GM18526 (cell line): ENCODE data around the gene PNMA8B.

ENCODE experiments used
- POLR2A ChIP-seq: IDR thresholded peaks from 3 replicates; pipeline ENCODE4 v1.6.1; 2011; ENCODE audit not compliant: insufficient read length; ENCODE audit errors: extremely low read depth

Gene PNMA8B

DNA sequence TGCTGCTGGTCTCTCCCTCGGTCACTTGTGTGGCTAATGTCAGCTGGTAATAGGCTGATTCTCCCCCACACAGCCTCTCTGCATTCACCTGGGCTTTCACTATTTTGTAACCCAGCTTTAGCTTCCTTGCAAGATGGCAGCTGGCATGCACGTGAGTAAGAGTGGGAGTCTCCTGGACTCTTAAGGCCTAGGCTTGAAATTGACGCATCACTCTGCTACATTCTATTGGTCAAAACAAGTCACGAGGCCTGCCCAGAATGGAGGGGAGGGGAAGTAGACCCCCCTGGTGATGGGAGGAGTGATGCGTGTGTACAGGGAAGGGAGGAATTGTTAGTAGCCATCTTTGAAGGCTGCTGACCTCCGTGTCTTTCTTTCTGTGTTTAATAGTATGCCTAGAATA, 24.9 kb upstream of the PNMA8B start:
- no peak for TF ChIP-seq POLR2A

GRCh38 chr19:46517471-46517870, 21.8 kb upstream of the PNMA8B start:
- TF ChIP-seq POLR2A = no peak

DNA sequence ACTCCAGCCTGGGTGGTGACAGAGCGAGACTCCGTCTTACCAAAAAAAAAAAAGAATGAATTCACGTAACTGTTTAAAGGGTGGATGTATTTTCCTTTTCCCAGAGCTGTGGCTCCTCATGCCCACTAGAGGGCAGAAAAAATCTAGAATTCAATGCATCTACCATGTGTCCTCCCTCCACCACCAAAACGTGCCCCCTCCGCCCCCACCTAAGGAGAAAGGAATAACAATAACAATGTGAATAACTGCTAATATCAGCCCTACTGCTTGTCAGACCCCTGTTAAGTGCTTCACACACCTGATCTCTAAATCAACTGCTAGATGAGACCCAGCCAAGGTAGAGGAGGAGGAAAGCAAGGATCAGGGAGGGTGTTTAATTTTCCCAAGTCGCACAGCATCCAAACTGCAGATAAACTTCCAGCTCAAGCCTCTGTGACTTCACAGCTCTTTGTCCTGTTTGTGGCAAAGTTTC, 20.2 kb upstream of the PNMA8B start:
- no peak for TF ChIP-seq POLR2A

GRCh38 chr19:46515290-46515609, 19.6 kb upstream of the PNMA8B start:
- no peak for TF ChIP-seq POLR2A

DNA sequence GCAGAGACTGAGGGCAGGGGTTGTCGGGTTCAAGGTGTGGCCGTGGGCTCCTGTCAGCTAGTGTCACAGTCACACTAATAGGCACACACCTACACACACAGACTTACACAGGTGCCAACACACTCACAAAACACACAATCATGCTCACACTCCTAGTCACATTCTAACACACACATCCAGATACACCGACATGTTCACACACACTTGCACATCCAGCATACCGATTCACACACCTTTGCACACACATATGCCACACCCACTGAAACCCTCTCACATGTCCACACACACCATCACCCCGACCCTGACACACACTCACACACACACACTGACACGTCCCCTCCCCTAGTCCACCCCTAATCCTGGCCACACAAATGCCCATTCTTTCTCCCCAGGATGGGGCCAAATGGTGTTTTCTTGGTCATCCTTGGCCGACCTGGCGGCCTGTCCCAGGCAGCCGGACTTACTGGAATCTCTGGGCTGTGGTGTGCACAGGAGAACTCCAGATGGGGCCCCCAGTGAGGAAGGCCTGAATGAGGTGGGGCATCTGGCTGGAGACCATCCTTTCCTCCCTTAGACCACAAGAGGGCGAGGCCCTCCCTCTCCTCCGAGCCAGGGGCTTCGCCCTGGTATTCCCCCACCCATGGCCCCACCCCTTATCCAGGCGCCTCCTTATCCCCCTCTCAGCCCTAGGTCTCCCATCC, 19.1 kb upstream of the PNMA8B start:
- TF ChIP-seq POLR2A = no peak

DNA sequence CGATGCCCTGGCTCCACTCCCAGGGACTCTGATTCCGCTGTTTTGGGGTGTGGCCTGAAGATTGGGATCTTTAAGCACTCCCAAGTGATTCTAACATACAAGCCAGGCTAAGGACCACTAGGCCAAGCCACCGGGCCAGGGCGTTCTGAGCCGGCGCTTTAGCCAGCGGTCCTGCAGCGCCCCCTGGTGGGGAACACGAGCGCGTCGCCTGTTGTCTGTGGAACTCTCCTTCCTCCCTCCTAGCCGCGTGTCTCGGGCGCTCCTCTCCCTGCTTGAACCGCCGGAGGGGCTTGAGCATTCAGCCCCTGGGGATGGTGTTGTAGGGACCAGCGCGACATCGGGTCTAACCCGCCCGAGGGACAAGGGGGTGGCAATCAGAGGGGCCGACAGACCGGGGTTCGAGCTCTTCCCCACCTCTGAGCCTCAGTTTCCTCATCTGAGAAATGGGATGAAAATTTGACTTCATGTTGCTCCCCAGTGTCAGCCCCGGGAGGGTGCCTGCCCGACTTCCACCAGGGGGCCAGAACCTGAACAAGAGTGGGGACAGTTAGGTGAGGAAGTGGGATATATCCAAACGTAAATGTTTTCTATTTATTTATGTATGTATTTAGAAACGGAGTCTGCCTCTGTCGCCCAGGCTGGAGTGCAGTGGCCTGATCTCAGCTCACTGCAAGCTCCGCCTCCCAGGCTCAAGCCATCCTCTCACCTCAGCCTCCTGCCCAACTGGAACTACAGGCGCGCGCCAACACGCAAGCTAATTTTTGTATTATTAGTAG, 18.0 kb upstream of the PNMA8B start:
- no peak for TF ChIP-seq POLR2A

- TF ChIP-seq POLR2A = no peak
Observed at GRCh38 chr19:46511237-46511636, 15.6 kb upstream of the PNMA8B start.

GRCh38 chr19:46508206-46508605, 12.5 kb upstream of the PNMA8B start:
- TF ChIP-seq POLR2A = no peak

DNA sequence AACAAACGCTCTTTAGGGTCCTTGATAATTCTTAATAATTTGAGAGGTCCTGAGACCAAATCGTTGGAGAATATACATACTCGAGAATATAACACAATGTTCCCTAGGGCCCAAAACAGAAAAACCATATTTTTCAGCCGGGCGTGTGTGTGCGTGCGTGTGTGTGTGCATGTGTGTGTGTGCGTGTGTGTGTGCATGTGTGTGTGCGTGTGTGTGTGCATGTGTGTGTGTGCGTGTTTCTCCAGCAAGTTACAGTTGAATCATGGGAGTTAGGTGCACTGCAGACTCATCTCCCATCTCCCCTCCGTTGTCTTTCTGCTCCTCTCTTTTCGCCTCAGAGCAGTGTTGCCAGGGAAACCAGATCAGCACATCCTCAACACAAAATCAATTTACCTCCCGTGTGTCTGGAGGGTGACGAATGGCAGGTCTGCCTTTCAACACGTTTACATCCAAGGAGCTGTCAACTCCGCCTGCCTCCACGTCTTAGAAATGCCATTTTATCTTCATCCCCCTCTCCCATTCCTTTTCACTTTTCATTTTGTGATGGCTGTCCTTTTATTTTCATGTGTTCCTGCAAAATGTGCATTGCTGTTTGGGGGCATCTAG, 8.3 kb upstream of the PNMA8B start:
- TF ChIP-seq POLR2A = no peak

- no peak for TF ChIP-seq POLR2A
Observed at GRCh38 chr19:46502891-46503290, 7.2 kb upstream of the PNMA8B start.

- no peak for TF ChIP-seq POLR2A
Observed at GRCh38 chr19:46499692-46500091, 4.0 kb upstream of the PNMA8B start.

GRCh38 chr19:46497773-46498172, 2.1 kb upstream of the PNMA8B start:
- no peak for TF ChIP-seq POLR2A

DNA sequence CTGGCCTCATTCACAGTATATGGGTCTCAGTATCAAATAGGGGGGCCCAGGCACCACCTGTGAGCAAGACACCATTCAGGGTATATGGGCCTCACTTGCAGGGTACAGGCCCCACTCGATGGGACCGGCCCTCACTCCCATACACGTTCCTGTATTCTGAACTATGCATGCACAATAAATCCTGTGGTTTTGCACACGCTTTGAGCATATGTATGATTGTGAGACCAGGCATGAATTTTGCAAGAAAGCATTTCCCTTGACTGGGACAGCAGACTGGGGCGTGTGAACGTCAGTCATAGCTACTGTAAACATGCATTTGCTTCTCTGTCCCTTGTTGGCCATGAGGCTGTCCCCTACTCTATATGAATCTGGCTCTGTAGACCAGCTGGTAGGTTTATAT, 637 bp upstream of the PNMA8B start:
- TF ChIP-seq POLR2A = no peak

DNA sequence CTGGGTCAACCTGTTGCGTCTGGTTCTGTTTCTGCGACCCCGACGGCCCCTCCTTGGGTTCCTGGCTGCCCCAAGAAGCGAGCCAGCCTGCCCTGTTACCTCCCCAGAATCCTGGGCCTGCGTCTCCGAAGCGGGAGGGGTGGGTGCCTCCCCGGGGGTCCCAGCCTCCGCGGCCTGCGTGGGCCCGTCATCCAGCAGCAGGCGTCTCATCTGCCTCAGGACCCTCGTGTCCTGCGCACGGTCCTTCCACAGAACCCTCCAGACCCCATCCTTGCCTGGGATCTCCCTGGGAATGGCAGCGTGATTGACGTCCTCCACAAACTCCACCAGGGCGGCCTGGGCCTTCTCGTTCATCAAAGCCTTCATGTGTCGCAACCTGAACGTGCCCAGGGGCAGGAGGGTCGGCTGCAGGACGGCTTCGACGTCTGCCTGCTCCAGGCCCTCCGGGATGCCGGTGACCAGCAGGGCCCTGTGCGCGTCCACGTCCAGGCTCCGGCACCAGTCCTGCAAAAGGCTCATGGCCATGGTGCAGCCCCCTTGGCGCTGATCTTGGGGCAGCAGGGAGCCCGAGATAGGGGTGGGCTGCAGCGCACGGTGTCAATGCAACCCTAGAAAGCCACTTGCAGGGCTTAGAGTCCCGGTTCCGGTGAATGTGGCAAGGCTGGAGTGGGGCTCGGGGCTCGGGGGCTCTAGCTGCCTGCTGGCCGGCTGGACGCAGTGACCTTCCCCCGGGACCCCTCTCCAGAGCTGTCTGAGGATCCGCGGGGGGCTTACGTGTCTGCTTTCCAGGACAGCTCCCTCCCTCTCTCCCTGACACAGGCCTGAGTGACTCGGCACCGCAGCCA, 504 bp downstream of the PNMA8B start:
- no peak for TF ChIP-seq POLR2A

DNA sequence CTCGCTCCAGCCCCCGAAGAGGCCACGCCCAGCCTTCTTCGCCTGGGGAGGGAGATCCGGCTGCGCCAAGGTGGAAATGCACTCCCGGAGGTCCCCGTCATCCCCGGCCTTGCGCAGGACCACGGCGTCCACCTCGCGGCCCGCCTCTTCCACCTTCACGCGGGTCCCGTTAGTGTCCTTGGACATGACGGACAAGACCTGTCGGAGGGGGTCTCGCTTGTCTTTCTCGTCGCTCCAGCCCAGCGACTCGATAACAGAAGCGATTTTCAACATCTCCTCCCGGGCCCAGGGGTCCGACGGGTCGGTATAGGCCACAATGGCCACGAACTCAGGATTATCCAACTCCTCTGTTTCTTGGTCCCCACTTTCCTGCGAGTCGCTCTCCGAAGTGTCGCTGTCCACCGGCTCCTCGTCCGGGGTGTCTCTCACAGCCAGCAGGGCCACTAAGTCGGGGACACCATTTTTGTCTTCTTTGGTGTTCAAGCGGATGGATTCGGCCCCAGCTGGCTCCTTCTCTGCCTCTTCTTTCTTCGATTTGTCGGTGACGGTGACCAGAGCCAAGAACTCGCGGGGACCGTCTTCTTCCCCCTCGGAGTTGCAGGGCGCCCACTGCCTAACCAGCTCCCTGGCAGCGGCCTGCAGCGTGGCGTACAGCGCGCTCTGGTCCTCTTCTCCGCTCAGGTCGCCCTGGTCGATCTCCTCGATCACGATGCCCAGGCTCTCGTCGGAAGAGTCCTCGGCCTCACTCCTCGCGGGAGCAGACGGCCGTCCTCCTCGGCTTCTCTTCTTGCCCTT, 1.3 kb downstream of the PNMA8B start:
- no peak for TF ChIP-seq POLR2A
